Endodermal cell (in vitro differentiated cells): ENCODE data around the gene WDR47. TPM values are rescaled to one million over a fixed set of nuclear protein-coding genes. Genes with fewer than 3 reads are reported as not detected.

Experiments used
- DNase-seq: peaks from one replicate; pipeline ENCODE4 v3.0.0-alpha.2; 2017
- H3K27ac ChIP-seq: 2 replicates; pipeline ENCODE4 v1.5.1; 2013; ENCODE audit warnings: mild to moderate bottlenecking, low read depth, low read length, moderate library complexity
- H3K27me3 ChIP-seq: 2 replicates; pipeline ENCODE4 v1.6.1; 2013; ENCODE audit warnings: mild to moderate bottlenecking, low read length, moderate library complexity; ENCODE audit not compliant: insufficient read depth, control insufficient read depth, poor library complexity, severe bottlenecking
- H3K36me3 ChIP-seq: 2 replicates; pipeline ENCODE4 v1.7.0; 2013; ENCODE audit warnings: mild to moderate bottlenecking, low read length, moderate library complexity; ENCODE audit not compliant: control insufficient read depth, insufficient read depth
- H3K4me1 ChIP-seq: one replicate; pipeline ENCODE4 v1.7.0; 2013; ENCODE audit warnings: low read length; ENCODE audit not compliant: control insufficient read depth, insufficient read depth
- H3K4me3 ChIP-seq: 2 replicates; pipeline ENCODE4 v1.5.1; 2013; ENCODE audit warnings: mild to moderate bottlenecking, low read length, moderate library complexity
- H3K9ac ChIP-seq: 2 replicates; pipeline ENCODE4 v1.6.1; 2013; ENCODE audit warnings: mild to moderate bottlenecking, low read length, moderate library complexity; ENCODE audit not compliant: poor library complexity, severe bottlenecking; ENCODE audit errors: extremely low read depth
- H3K9me3 ChIP-seq: 2 replicates; pipeline ENCODE4 v1.6.1; 2013; ENCODE audit warnings: mild to moderate bottlenecking, low read length, moderate library complexity; ENCODE audit not compliant: control insufficient read depth
- H3K27ac Mint-ChIP-seq: 2 replicates; pipeline ENCODE4 v1.8.0; 2020; ENCODE audit warnings: mixed read lengths
- H3K27me3 Mint-ChIP-seq: 2 replicates; pipeline ENCODE4 v1.8.0; 2021; ENCODE audit warnings: mild to moderate bottlenecking, mixed read lengths; ENCODE audit not compliant: insufficient read depth
- H3K36me3 Mint-ChIP-seq: 2 replicates; pipeline ENCODE4 v1.8.0; 2020; ENCODE audit warnings: low read depth, mixed read lengths
- H3K4me1 Mint-ChIP-seq: 2 replicates; pipeline ENCODE4 v1.8.0; 2020; ENCODE audit warnings: mixed read lengths
- H3K4me3 Mint-ChIP-seq: 2 replicates; pipeline ENCODE4 v1.8.0; 2020; ENCODE audit warnings: mild to moderate bottlenecking, moderate library complexity, mixed read lengths
- H3K9me3 Mint-ChIP-seq: 2 replicates; pipeline ENCODE4 v1.8.0; 2020; ENCODE audit warnings: mild to moderate bottlenecking, mixed read lengths
- WGBS, 2 experiments: methylation state at CpG; one replicate each; pipeline versions ENCODE4 v1.1.5 to v1.1.7; 2013; ENCODE audit warnings: missing lambda C conversion rate in 2 of 2, mixed read lengths in 1 of 2; ENCODE audit not compliant: insufficient coverage in 1 of 2, insufficient read length in 1 of 2; 5-methylcytosine and 5-hydroxymethylcytosine counted together
- total RNA-seq, 2 donors: library from RNA; stranded (reverse); fragmentation: NEBNext Ultra II Directional in 1 of 2; extraction: Animal tissue kit (Norgen Biotek cat#: 25700) in 1 of 2; gene quantifications; 2 replicates in 1 of 2; 3 replicates in 1 of 2; pipeline ENCODE4 v1.2.1, GENCODE V29; 2021
- TF ChIP-seq, protein P1 (sequence below): fragments of 200-600 bp; sonication (generic); conservative IDR thresholded peaks from 2 replicates; pipeline ENCODE4 v1.5.0; 2021; ENCODE audit warnings: antibody characterized with exemption, mild to moderate bottlenecking

The WDR47 gene
- total RNA-seq, 2 donors from 2014 or later: 7.5 to 9.2 TPM

DNA sequence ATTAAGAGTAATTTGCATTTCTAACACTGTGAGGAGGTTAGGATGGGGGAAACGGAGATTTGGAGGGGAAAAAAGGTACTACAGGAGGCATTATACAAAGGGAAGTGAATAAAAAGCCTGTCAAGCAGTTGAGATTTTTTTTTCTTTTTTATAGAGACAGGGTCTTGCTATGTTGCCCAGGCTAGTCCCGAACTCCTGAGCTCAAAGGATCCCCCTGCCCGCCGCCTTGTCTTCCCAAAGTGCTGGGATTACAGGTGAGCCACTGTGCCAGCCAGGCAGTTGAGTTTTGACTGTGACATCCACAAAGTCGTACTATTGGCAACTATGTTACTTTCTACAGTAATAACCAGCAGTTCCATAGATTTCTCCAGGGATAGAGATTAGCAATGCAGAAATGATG is 81.2 kb downstream of the WDR47 start:
- Histone ChIP-seq H3K9ac (no peak overlapping the region), H3K27me3 (no peaks in the 10 kb centered on the region), H3K4me1 (no peaks in the 10 kb centered on the region), H3K36me3 (peaks cover 4% of the 10 kb centered on the region), H3K9me3 (no peaks in the 10 kb centered on the region), H3K4me3 (no peak overlapping the region), H3K27ac (no peak overlapping the region)
- TF ChIP-seq, protein P1, sequence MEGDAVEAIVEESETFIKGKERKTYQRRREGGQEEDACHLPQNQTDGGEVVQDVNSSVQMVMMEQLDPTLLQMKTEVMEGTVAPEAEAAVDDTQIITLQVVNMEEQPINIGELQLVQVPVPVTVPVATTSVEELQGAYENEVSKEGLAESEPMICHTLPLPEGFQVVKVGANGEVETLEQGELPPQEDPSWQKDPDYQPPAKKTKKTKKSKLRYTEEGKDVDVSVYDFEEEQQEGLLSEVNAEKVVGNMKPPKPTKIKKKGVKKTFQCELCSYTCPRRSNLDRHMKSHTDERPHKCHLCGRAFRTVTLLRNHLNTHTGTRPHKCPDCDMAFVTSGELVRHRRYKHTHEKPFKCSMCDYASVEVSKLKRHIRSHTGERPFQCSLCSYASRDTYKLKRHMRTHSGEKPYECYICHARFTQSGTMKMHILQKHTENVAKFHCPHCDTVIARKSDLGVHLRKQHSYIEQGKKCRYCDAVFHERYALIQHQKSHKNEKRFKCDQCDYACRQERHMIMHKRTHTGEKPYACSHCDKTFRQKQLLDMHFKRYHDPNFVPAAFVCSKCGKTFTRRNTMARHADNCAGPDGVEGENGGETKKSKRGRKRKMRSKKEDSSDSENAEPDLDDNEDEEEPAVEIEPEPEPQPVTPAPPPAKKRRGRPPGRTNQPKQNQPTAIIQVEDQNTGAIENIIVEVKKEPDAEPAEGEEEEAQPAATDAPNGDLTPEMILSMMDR: no peak
- no peaks in the 10 kb centered on the region for H3K9me3 Mint-ChIP-seq
- DNase-seq: no peak
- H3K27me3 Mint-ChIP-seq: no peaks in the 10 kb centered on the region
- 91 to 95% methylated on average over 4 to 5 of the region's 5 CpGs for WGBS, 2 experiments
- H3K27ac Mint-ChIP-seq: no peak overlapping the region
- no peak overlapping the region for H3K4me3 Mint-ChIP-seq
- peaks cover 4% of the 10 kb centered on the region for H3K36me3 Mint-ChIP-seq
- peaks cover 7% of the 10 kb centered on the region for H3K4me1 Mint-ChIP-seq

DNA sequence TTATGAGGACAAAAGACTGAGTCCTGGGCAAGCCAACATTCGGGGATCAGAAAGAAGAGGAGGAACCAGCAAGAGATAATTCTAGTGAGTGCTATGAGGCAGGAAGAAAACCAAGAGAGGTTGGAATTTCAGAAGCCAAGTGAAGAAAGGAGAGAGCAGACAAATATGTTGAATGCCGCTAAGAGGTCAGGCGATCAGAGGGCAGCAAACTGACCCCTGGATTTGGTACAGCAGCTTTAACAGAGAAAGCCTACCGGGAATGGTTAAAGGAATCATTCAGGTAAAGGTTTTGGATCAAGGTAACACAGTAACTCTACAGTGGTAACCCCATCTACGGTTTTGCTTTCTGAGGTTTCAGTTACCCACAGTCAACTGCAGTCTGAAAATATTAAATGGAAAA is 84.0 kb downstream of the WDR47 start:
- no peaks in the 10 kb centered on the region for H3K9me3 ChIP-seq
- H3K4me1 ChIP-seq: no peaks in the 10 kb centered on the region
- Mint-ChIP-seq H3K4me3 (no peak overlapping the region), H3K4me1 (peaks cover 14% of the 10 kb centered on the region), H3K27me3 (no peaks in the 10 kb centered on the region), H3K27ac (no peak overlapping the region), H3K36me3 (peaks cover 21% of the 10 kb centered on the region), H3K9me3 (no peaks in the 10 kb centered on the region)
- 93 to 98% methylated on average over 5 of the region's 5 CpGs for WGBS, 2 experiments
- H3K4me3 ChIP-seq: no peak overlapping the region
- no peak overlapping the region for H3K27ac ChIP-seq
- TF ChIP-seq, protein P1: no peak
- H3K9ac ChIP-seq: no peak overlapping the region
- H3K27me3 ChIP-seq: no peaks in the 10 kb centered on the region
- no peak for DNase-seq
- peaks cover 13% of the 10 kb centered on the region for H3K36me3 ChIP-seq

- H3K27ac Mint-ChIP-seq: peak overlapping the region; percentile 39
- H3K4me3 Mint-ChIP-seq: no peak overlapping the region
- H3K9ac ChIP-seq: no peak overlapping the region
- peaks cover 21% of the 10 kb centered on the region for H3K36me3 Mint-ChIP-seq
- no peaks in the 10 kb centered on the region for H3K9me3 Mint-ChIP-seq
- WGBS, 2 experiments: 94 to 100% methylated on average over 3 of the region's 3 CpGs
- no peak overlapping the region for H3K27ac ChIP-seq
- peaks cover 8% of the 10 kb centered on the region for H3K4me1 Mint-ChIP-seq
- no peaks in the 10 kb centered on the region for H3K27me3 Mint-ChIP-seq
- no peaks in the 10 kb centered on the region for H3K9me3 ChIP-seq
- TF ChIP-seq, protein P1: no peak
- peaks cover 13% of the 10 kb centered on the region for H3K36me3 ChIP-seq
- DNase-seq: no peak
- H3K27me3 ChIP-seq: no peaks in the 10 kb centered on the region
- no peaks in the 10 kb centered on the region for H3K4me1 ChIP-seq
- no peak overlapping the region for H3K4me3 ChIP-seq
Measured at GRCh38 chr1:108955881-108956280, 86.0 kb downstream of the WDR47 start.
